Measurements from ENCODE around the gene MARS1.
A peak's percentile ranks its signal among the peaks of the same experiment; 100 is the strongest.

Gene MARS1

GRCh38 chr12:57459055-57459749, 28.7 kb upstream of the MARS1 start:
- peak; percentile 96 for DNase-seq

DNA sequence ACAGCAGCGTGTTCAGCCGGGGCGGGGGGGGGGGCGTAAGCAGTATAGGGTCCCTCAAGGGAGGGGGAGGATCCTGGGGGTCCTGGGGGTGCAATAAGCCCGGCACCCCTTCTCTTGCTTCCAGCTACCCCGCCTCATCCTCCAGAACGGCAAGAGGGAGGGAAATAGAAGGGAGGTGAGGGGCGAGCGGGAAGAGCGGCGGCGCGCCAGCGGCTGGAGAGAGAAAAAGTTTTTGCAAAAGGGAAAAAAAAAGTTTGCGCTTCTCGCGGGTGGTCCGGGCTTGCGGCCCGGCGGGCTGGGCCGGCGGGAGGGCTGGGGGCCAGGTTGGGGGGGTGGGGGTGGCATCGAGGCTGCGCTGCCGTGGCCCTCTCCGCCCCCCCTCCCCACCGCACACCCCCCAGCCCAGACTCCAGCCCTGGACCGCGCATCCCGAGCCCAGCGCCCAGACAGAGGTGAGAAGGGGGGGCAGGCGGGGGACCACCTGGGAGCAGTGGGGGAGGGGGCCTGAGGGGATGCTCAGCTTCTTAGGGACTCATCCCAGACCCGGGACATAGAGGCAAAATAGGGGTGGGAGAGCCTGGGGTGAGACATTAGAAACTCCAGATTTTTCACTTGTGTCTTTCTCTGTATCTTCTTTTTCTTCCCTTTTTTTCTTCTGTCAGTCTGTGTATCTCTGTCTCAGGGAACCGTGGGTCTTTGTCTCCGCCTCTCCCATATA, 28.0 kb upstream of the MARS1 start, which contains the start of gene GLI1:
Gene GLI1 (plus strand): TSS at position 36 of the 718 bp plus-strand sequence. CDS start 3,907 bp downstream, outside the sequence.
- peak; percentile 29 for DNase-seq

DNA sequence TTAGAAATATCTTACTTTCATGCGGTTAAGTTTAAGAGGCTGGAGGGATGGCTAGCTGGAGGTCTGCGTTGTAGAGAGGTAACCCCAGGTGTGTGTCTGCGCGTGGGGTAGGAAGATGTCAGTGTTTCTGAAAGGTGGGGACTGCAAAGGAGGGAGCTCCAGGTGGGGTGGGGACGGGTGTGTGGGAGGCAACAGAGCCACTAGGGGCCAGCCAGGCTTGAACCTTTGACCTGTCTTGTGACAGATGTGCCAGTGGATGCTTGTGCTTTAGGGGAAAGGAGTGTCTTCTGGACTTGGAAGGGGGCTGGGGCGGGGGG, 27.4 kb upstream of the MARS1 start:
- no peak for DNase-seq

DNA sequence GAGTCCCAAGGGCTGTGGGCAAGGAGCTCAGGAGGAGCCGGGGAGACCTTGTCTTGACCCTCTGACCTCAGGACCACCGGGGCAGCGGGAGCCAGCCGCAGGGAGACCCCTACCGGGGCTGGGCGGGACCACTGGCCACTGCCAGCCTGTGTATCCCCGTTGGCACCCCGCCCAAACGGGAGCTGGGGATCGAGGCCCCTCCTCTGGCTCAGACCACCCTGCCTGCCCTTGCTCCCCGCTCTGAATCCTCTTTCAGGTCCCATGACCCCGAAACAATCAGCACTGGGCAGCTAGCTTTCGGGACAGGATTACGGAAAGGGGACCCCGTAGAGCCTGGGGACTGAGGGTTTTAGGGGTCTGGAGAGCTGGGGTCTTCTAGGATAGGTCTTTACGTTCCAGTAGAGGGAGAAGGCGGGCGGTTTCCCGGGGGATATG, 27.0 kb upstream of the MARS1 start:
- no peak for DNase-seq

DNA sequence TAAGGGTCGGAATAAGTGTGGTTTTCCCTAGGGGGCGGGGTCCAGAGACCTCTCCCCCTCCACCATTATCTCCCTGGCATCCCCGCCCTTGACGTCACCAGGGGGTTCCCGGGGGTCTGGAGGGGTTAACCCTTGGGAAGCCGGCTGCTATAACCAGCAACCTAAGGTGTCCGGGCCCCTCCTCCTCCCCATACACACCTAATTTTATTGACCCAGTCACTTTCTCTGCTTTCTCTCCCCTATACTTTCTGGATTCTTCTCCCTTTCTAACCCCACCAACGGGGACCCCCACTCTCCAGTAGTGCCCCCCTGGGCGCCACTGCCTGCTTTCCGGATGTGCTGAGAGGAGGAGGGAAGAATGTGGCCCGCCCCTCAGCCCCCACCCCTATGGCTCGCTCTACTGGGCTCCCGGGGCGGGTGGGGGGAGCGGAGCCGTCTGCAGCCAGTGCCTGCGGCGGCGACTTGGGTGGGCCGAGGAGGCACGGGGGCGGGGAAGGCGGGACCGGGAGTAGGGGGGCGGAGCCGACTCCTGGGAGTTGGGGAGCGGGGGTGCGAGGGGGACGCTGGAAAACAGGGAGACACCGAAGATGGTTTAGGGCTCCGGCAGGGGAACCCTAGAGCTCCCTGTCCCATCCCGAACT, 26.5 kb upstream of the MARS1 start:
- DNase-seq, result peak; percentile 45

GRCh38 chr12:57461917-57462250, 26.0 kb upstream of the MARS1 start:
- peak; percentile 26 for DNase-seq

DNA sequence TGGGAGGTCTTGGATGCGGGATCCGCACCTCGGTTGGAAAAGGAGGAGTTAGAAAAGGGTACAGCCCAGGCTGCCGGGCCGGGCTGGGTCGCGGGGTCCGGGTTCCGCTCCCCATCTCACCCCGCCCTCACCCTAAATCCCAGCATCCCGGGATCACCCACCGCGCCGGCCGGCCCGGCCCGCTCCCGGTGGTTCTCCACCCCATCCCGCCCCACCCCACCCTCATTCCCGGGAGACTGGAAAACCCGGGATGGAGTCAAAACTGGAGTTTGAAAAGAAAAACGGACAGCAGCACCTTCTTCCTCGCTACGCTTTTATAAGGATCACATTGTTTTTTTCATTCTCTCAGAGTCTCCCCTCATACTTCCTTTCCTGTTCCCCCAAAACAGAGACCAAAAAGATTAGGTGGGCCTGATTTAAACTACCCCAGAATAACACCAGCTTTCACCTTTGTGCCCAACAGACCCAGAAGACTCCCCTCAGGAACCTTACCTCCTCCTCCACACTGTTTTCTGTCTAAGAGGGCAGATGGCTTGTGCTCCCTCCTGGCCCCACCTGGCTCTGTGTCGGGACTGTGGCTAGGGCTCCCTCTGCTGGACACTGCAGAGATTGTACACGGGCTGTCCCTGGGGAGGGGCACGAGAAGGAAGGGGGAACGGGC, 25.5 kb upstream of the MARS1 start:
- DNase-seq, result peak; percentile 93

DNA sequence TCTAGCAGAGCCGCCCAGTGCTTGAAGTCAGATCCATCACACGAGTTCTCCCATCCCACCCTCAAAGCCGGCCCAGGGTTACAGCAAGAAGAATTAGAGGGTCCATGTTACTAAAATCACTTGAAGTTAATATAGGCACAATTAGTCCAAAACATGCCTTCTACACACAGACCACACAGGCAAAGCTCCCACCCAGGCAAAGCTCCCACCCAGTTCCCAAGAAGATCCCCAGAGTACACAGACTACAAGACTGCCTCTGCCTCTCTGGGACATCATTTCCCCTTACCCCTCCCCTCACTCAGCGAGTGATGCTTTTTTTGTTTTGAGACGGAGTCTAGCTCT, 25.0 kb upstream of the MARS1 start:
- DNase-seq, result no peak

GRCh38 chr12:57464569-57464968, 23.3 kb upstream of the MARS1 start:
- DNase-seq, result no peak

GRCh38 chr12:57465030-57465746, 22.7 kb upstream of the MARS1 start:
- no peak for DNase-seq

DNA sequence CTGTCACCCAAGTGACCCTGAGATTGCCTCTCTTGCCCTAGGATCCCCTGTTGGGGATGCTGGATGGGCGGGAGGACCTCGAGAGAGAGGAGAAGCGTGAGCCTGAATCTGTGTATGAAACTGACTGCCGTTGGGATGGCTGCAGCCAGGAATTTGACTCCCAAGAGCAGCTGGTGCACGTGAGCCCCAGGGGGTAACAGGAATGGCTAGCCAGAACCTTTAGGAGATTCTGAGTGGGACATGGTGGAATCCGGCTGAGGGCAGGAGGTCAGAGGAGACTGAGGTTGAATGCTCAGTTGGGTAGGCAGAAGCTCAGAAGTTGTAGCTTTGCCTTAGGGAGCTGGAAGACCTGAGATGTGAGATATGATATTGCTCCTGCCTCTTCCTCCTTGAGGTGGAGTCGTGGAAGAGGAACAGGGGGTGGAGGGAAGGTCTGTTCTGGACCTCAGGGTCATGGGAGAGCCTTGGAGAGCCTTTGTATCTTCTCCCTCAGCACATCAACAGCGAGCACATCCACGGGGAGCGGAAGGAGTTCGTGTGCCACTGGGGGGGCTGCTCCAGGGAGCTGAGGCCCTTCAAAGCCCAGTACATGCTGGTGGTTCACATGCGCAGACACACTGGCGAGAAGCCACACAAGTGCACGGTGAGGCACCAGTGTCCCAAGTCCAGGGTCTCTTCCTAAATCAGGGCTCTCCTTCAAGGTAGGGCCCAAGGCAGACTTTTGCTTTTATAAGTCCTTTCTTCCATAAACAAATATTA, 21.9 kb upstream of the MARS1 start:
- no peak for DNase-seq

- DNase-seq, result no peak
Observed at GRCh38 chr12:57467212-57467874, 20.5 kb upstream of the MARS1 start.

DNA sequence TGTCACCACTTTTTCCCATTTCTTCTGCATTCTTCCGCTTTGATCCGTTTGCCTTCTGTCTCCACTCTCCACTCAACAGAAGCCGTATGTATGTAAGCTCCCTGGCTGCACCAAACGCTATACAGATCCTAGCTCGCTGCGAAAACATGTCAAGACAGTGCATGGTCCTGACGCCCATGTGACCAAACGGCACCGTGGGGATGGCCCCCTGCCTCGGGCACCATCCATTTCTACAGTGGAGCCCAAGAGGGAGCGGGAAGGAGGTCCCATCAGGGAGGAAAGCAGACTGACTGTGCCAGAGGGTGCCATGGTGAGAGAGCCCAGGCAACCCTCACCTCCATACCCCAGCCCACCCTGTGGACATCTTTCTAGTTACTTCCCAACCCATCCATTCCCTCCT, 20.0 kb upstream of the MARS1 start:
- DNase-seq, result no peak

GRCh38 chr12:57469296-57470164, 18.3 kb upstream of the MARS1 start:
- DNase-seq, result peak; percentile 26

DNA sequence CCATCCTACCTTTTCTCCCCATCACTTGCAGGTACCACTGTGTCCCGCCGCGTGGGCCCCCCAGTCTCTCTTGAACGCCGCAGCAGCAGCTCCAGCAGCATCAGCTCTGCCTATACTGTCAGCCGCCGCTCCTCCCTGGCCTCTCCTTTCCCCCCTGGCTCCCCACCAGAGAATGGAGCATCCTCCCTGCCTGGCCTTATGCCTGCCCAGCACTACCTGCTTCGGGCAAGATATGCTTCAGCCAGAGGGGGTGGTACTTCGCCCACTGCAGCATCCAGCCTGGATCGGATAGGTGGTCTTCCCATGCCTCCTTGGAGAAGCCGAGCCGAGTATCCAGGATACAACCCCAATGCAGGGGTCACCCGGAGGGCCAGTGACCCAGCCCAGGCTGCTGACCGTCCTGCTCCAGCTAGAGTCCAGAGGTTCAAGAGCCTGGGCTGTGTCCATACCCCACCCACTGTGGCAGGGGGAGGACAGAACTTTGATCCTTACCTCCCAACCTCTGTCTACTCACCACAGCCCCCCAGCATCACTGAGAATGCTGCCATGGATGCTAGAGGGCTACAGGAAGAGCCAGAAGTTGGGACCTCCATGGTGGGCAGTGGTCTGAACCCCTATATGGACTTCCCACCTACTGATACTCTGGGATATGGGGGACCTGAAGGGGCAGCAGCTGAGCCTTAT, 17.4 kb upstream of the MARS1 start:
- no peak for DNase-seq

- no peak for DNase-seq
Observed at GRCh38 chr12:57470970-57471656, 16.8 kb upstream of the MARS1 start.

GRCh38 chr12:57471661-57472060, 16.2 kb upstream of the MARS1 start:
- DNase-seq, result no peak

- no peak for DNase-seq
Observed at GRCh38 chr12:57472391-57472790, 15.5 kb upstream of the MARS1 start.

DNA sequence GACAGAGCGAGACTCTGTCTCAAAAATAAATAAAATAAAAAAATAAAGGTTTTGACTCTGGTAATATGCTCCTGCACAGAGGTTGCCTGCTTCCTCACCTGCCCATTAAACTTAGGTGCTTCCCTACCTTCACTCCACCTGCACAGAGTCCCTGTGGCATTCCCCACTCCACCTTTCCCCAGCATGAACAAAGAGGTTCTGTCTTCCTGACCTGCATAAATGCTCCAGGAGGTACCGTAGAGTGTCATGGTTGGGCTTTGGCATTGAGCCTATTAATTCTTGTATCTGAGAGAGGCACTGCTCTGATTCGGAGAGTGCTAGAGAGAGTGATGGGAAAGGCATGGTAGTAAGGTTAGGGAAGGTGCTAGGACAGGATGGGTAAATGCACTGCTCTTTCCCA, 14.5 kb upstream of the MARS1 start:
- DNase-seq, result no peak

GRCh38 chr12:57473886-57474285, 14.0 kb upstream of the MARS1 start:
- DNase-seq, result no peak

Data from hematopoietic multipotent progenitor cell treated with erythropoietin and hydrocortisone succinate and interleukin-3 and kit ligand, for 6 days (in vitro differentiated cells).